Fibroblast of the aortic adventitia (primary cell): Measurements from ENCODE around the gene FBXO28. TPM values are rescaled to one million over a fixed set of nuclear protein-coding genes. Genes with fewer than 3 reads are reported as not detected.

Experiments used
- DNase-seq: peaks from one replicate; pipeline ENCODE4 v3.0.0-alpha.2; 2010; ENCODE audit warnings: low read depth
- H3K4me3 ChIP-seq: 2 replicates; pipeline ENCODE4 v1.5.1; 2011; ENCODE audit warnings: low read depth, mild to moderate bottlenecking, control low read depth, low read length, moderate library complexity
- total RNA-seq: library from RNA; depleted of rRNA; stranded (reverse); fragments of >200 nt; gene quantifications from 2 replicates; pipeline ENCODE4 v1.2.3, GENCODE V29; 2012; ENCODE audit warnings: low replicate concordance
- TF ChIP-seq, protein P1 (sequence below): IDR thresholded peaks from 2 replicates; pipeline ENCODE4 v1.5.1; 2011; ENCODE audit warnings: mild to moderate bottlenecking, low read length, control low read depth, inconsistent platforms; ENCODE audit not compliant: insufficient read depth

FBXO28 gene
- total RNA-seq, 1 donor: 37.1 TPM

DNA sequence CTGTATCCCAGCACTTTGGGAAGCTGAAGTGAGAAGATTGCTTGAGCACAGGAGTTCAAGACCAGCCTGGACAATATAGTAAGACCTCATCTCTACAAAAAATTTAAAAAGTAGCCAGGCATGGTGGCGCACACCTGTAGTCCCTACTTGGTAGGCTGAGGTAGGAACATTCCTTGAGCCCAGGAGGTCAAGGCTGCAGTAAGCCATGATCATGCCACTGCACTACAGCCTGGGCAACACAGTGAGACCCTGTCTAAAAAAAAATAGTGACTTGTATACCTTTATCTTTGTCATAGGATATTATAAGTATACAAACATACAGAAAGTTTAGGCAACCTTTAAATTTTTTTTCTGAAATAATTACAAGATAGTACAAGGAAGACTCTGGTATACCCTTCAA, 3.9 kb upstream of the FBXO28 start:
- TF ChIP-seq, protein P1, sequence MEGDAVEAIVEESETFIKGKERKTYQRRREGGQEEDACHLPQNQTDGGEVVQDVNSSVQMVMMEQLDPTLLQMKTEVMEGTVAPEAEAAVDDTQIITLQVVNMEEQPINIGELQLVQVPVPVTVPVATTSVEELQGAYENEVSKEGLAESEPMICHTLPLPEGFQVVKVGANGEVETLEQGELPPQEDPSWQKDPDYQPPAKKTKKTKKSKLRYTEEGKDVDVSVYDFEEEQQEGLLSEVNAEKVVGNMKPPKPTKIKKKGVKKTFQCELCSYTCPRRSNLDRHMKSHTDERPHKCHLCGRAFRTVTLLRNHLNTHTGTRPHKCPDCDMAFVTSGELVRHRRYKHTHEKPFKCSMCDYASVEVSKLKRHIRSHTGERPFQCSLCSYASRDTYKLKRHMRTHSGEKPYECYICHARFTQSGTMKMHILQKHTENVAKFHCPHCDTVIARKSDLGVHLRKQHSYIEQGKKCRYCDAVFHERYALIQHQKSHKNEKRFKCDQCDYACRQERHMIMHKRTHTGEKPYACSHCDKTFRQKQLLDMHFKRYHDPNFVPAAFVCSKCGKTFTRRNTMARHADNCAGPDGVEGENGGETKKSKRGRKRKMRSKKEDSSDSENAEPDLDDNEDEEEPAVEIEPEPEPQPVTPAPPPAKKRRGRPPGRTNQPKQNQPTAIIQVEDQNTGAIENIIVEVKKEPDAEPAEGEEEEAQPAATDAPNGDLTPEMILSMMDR: no peak
- DNase-seq: no peak
- no peak overlapping the region for H3K4me3 ChIP-seq

DNA sequence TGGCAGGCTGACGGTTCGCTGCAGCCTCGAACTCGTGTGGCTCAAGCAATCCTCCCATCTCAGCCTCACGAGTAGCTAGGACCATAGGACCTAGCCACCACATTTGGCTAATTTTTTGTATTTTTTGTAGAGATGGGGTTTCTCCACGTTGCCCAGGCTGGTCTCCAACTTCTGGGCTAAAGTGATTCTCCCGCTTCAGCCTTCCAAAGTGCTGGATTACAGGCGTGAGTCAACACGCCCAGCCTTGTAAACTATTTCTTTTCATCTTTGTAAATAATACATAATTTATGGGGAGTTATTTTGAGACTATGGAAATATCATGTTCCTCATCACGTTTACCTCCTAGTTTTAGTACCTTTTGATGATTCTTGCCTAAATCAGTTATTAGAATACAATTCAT, 906 bp upstream of the FBXO28 start:
- H3K4me3 ChIP-seq: no peak overlapping the region
- TF ChIP-seq, protein P1: no peak
- no peak for DNase-seq

DNA sequence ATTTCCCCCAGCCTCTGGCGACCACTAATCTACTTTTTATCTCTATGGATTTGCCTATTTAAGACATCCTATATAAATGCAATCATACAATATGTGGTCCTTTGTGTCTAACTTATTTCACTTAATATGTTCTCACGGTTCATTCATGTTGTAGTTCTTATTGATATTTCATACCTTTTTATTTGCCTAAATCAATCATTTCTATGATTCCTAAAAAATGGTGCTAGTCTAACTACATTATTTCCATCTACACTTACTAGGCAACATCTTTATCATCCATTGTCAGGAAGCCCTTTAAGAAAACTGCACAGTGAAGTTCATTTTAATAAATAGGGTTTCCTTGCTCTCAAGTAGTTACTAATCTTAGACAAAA, 380 bp upstream of the FBXO28 start:
- TF ChIP-seq, protein P1: no peak
- DNase-seq: no peak
- H3K4me3 ChIP-seq: peak overlapping the region; percentile 89

DNA sequence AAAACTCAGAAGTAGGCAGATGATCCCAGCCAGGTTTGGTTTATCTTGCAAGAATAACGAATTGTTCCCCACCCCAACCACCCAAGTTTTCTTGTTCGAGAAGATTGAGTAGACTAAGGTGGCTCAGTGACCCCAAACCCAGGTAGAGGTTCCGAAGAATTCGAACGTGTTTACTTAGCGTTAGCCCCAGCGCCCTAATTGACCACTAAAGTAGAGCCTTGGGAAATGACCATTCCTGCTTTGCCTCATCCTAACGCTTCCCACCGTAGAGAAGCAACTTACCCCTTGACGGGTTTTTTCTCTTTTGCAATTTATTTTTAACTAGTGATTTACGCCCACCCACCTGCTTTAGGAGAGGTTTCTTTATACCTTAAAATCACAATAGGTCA, 870 bp downstream of the FBXO28 start:
- DNase-seq: peak; percentile 8
- H3K4me3 ChIP-seq: peak overlapping the region; percentile 89
- TF ChIP-seq, protein P1: no peak

DNA sequence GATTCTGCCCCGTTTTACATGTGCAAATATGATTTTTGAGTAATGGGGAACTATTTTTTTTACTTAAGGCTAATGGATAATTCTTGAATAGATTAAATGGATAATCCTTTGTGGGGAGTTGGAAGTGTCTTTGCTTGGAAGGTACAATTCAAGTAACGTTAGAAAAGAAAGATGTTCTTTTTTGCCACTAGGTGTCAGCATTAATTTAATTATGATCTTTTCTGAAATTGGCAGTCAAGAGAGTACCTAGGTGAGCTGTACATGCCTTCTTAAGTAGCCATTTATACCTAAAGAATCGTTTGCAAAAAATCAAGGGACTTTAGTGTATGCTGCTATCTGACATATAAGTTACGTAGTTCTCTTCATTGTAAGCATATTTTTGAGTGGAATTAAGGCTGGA, 2.2 kb downstream of the FBXO28 start:
- DNase-seq: peak; percentile 70
- TF ChIP-seq, protein P1: peak; percentile 43
- H3K4me3 ChIP-seq: no peak overlapping the region

DNA sequence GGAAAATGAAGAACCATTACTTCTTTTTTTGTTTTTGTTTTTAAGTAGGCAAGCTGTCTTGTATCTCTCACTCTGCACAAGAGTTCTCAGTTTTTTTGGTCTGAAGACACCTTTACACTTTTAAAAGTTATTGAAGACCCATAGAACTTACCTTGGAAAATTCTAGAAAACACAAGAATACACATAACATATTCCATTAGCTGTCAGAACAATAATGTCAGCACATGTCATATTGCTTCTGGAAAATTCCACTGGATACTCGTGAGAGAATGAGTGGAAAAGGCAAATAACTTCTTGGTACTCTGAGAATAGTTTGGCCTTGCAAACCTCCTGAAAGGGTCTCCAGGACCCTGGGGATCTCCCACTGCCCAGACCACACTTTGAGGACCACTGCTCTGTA, 4.8 kb downstream of the FBXO28 start:
- H3K4me3 ChIP-seq: no peak overlapping the region
- DNase-seq: no peak
- TF ChIP-seq, protein P1: no peak

DNA sequence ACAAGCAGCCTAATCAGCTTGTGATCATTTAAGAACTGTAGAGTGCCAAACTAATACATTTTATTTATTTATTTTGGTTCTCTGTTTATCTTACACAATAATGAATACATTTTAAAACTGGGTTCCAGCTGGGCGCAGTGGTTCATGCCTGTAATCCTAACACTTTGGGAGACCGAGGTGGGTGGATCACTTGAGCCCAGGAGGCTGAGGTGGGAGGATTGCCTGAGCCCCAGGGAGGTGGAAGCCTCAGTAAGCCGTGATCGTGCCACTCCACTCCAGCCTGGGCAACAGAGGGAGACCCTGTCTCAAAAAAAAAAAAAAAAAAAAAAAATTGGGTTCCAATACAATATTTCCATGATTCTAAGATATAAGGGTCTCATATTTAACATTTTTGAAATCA, 9.2 kb downstream of the FBXO28 start:
- no peak for DNase-seq
- no peak overlapping the region for H3K4me3 ChIP-seq
- TF ChIP-seq, protein P1: no peak
